ENCODE measurements around the gene ZNF664. TPM values are rescaled to one million over a fixed set of nuclear protein-coding genes. Genes with fewer than 3 reads are reported as not detected.

The ZNF664 gene
- total and polyA plus RNA-seq, 10 of the 15 experiments (the other 5 are each of a cell fraction or from before 2014, with no cell fraction given), result 1.8 to 65.6 (median 30.8) TPM

- H3K27me3 ChIP-seq (replicated peaks in 1 of 2; ENCODE audit: control insufficient read depth in 2 of 2, insufficient read depth in 2 of 2, low read length in 1 of 2), result no peaks in the 10 kb centered on the region
- CTCF ChIA-PET, result interaction anchor here (0.7 to 7.7 kb wide), 11 partner anchors 10 to 187 kb away, joined by 3 to 101 read pairs (median 5); no protein-coding TSS in a partner anchor
- H3K4me1 ChIP-seq (ENCODE audit: control insufficient read depth, insufficient read depth, low read length), result peaks cover 13% of the 10 kb centered on the region
- no TSS peak for BruUV-seq (replicated peaks)
- RAD21 ChIA-PET (ENCODE audit: unreplicated experiment), result interaction anchor here (1.5 kb wide), 1 partner anchor 185 kb away, joined by 4 read pairs; no protein-coding TSS in a partner anchor
- FAIRE-seq, result no peak
- peaks cover 5% of the 10 kb centered on the region for H3K79me2 ChIP-seq (ENCODE audit: control insufficient read depth, insufficient read depth, low read length)
- H3K36me3 ChIP-seq (ENCODE audit: control insufficient read depth in 2 of 2, insufficient read depth in 2 of 2, low read length in 1 of 2), result peaks cover 3 to 25% of the 10 kb centered on the region in 2 experiments
- ATAC-seq, result no peak
- H3K9me3 ChIP-seq (replicated peaks; ENCODE audit: control insufficient read depth, insufficient read depth, low read length), result no peaks in the 10 kb centered on the region
- WGBS (ENCODE audit: insufficient coverage, insufficient replicate concordance, low lambda C conversion rate, missing lambda C conversion rate), result 97% methylated on average over 2 of the region's 2 CpGs
- no peak overlapping the region for H2AFZ ChIP-seq (ENCODE audit: control insufficient read depth, low read depth, low read length)
- POLR2A ChIA-PET, result interaction anchor here (1.0 to 1.2 kb wide), 2 partner anchors 11 to 74 kb away, joined by 3 to 6 read pairs; no protein-coding TSS in a partner anchor
- SMC1A ChIA-PET (ENCODE audit: uncharacterized antibody, unreplicated experiment), result interaction anchor here (0.5 to 7.0 kb wide), 10 partner anchors 9 to 1803 kb away, joined by 3 to 43 read pairs (median 4); partner anchors contain the start of gene DDX55
- H3K4me2 ChIP-seq (ENCODE audit: control insufficient read depth, insufficient read depth), result no peak overlapping the region
- in situ Hi-C loops (cut with MboI) (no loop called here), intact Hi-C loops (cut with micrococcal nuclease; ENCODE audit: unreplicated experiment) (loop anchor here (10.0 kb wide), 1 partner anchor 352 kb away; the partner anchor contains the start of genes EIF2B1 and GTF2H3)
- no peak for TF ChIP-seq MTA2 (IDR thresholded peaks at IDR 0.05; ENCODE audit: low read depth)
- TF ChIP-seq SIX5 (IDR thresholded peaks at IDR 0.05; ENCODE audit: low read depth, low read length, severe bottlenecking), result no peak
- no peak for TF ChIP-seq HDAC6 (IDR thresholded peaks at IDR 0.05; ENCODE audit: unreplicated experiment)
- no peak for TF ChIP-seq TCF12 (IDR thresholded peaks at IDR 0.05; ENCODE audit: low read depth, low read length)
- TF ChIP-seq SMC3 (IDR thresholded peaks at IDR 0.05; ENCODE audit: borderline replicate concordance, low read length), result no peak
- no peak for TF ChIP-seq RUNX3 (IDR thresholded peaks at IDR 0.05; ENCODE audit: low read length)
- no peak for TF ChIP-seq RCOR1 (conservative IDR thresholded peaks at IDR 0.05; ENCODE audit: low read depth, low read length)
- no peak for TF ChIP-seq NBN (IDR thresholded peaks at IDR 0.05)
- no peak for TF ChIP-seq ZSCAN29 (IDR thresholded peaks at IDR 0.05)
- TF ChIP-seq, protein P1, sequence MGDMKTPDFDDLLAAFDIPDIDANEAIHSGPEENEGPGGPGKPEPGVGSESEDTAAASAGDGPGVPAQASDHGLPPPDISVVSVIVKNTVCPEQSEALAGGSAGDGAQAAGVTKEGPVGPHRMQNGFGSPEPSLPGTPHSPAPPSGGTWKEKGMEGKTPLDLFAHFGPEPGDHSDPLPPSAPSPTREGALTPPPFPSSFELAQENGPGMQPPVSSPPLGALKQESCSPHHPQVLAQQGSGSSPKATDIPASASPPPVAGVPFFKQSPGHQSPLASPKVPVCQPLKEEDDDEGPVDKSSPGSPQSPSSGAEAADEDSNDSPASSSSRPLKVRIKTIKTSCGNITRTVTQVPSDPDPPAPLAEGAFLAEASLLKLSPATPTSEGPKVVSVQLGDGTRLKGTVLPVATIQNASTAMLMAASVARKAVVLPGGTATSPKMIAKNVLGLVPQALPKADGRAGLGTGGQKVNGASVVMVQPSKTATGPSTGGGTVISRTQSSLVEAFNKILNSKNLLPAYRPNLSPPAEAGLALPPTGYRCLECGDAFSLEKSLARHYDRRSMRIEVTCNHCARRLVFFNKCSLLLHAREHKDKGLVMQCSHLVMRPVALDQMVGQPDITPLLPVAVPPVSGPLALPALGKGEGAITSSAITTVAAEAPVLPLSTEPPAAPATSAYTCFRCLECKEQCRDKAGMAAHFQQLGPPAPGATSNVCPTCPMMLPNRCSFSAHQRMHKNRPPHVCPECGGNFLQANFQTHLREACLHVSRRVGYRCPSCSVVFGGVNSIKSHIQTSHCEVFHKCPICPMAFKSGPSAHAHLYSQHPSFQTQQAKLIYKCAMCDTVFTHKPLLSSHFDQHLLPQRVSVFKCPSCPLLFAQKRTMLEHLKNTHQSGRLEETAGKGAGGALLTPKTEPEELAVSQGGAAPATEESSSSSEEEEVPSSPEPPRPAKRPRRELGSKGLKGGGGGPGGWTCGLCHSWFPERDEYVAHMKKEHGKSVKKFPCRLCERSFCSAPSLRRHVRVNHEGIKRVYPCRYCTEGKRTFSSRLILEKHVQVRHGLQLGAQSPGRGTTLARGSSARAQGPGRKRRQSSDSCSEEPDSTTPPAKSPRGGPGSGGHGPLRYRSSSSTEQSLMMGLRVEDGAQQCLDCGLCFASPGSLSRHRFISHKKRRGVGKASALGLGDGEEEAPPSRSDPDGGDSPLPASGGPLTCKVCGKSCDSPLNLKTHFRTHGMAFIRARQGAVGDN (IDR thresholded peaks at IDR 0.05), result no peak
- TF ChIP-seq ATF2 (IDR thresholded peaks at IDR 0.05; ENCODE audit: low read length), result no peak
- TF ChIP-seq, protein P2, sequence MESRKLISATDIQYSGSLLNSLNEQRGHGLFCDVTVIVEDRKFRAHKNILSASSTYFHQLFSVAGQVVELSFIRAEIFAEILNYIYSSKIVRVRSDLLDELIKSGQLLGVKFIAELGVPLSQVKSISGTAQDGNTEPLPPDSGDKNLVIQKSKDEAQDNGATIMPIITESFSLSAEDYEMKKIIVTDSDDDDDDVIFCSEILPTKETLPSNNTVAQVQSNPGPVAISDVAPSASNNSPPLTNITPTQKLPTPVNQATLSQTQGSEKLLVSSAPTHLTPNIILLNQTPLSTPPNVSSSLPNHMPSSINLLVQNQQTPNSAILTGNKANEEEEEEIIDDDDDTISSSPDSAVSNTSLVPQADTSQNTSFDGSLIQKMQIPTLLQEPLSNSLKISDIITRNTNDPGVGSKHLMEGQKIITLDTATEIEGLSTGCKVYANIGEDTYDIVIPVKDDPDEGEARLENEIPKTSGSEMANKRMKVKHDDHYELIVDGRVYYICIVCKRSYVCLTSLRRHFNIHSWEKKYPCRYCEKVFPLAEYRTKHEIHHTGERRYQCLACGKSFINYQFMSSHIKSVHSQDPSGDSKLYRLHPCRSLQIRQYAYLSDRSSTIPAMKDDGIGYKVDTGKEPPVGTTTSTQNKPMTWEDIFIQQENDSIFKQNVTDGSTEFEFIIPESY (IDR thresholded peaks at IDR 0.05), result no peak
- no peak for TF ChIP-seq TCF3 (IDR thresholded peaks at IDR 0.05; ENCODE audit: borderline replicate concordance, insufficient read depth, low read depth, low read length)
- no peak for TF ChIP-seq HDGF (IDR thresholded peaks at IDR 0.05)
- H4K20me1 ChIP-seq (ENCODE audit: control insufficient read depth, insufficient read depth), result no peaks in the 10 kb centered on the region; the same call in 1 of the 2 replicates
- H3K27ac ChIP-seq (ENCODE audit: control insufficient read depth, insufficient read depth), result no peak overlapping the region; the same call in 1 of the 2 replicates
- no peak overlapping the region for H3K4me3 ChIP-seq
- DNase-seq (ENCODE audit: low read depth, low spot score), result no peak
- H3K9ac ChIP-seq (ENCODE audit: control insufficient read depth, insufficient read depth, low read length), result no peak overlapping the region
Observed at GRCh38 chr12:123987022-123987421, 14.0 kb downstream of the ZNF664 start.

Measured in GM12878 (cell line).